Stimulated activated CD4-positive, alpha-beta T cell treated with anti-CD3 and anti-CD28 coated beads, Interleukin-2, amount 100 ng/mL, for 48 hours (primary cell): ENCODE measurements around the gene ARHGEF5.
"Not testable (repeated sequence)": the region's sequence is repeated elsewhere in the genome, so short reads cannot be mapped to it uniquely, and the experiment has no call there.

Experiments
- DNase-seq, 2 donors: peaks; one replicate each; pipeline ENCODE4 v3.0.0-alpha.2; 2020

Gene ARHGEF5

GRCh38 chr7:144355176-144355822, at the start of gene ARHGEF5:
Gene ARHGEF5, plus strand, starts transcription at chr7:144355402. Its CDS starts 7,268 bp downstream, at chr7:144362670.
- not testable (repeated sequence) for DNase-seq

GRCh38 chr7:144309702-144310101, 45.5 kb upstream of the ARHGEF5 start:
- not testable (repeated sequence) for DNase-seq

GRCh38 chr7:144311218-144311617, 44.0 kb upstream of the ARHGEF5 start:
- not testable (repeated sequence) for DNase-seq

GRCh38 chr7:144311872-144312469, 43.2 kb upstream of the ARHGEF5 start, which contains the start of gene OR2A1:
Gene OR2A1, plus strand, starts transcription at chr7:144312419. Its CDS starts 5,706 bp downstream, at chr7:144318125.
- DNase-seq, result not testable (repeated sequence)

- DNase-seq, result not testable (repeated sequence)
Observed at GRCh38 chr7:144317537-144317936, 37.7 kb upstream of the ARHGEF5 start.

- not testable (repeated sequence) for DNase-seq
Observed at GRCh38 chr7:144319547-144319946, 35.7 kb upstream of the ARHGEF5 start.

GRCh38 chr7:144321677-144322206, 33.5 kb upstream of the ARHGEF5 start:
- not testable (repeated sequence) for DNase-seq

- DNase-seq, result not testable (repeated sequence)
Observed at GRCh38 chr7:144323359-144323758, 31.8 kb upstream of the ARHGEF5 start.

GRCh38 chr7:144325868-144326267, 29.3 kb upstream of the ARHGEF5 start:
- not testable (repeated sequence) for DNase-seq

- DNase-seq, result not testable (repeated sequence)
Observed at GRCh38 chr7:144330044-144330443, 25.2 kb upstream of the ARHGEF5 start.

- DNase-seq, result not testable (repeated sequence)
Observed at GRCh38 chr7:144331221-144331995, 23.8 kb upstream of the ARHGEF5 start.

GRCh38 chr7:144331996-144332288, 23.3 kb upstream of the ARHGEF5 start:
- DNase-seq, result not testable (repeated sequence)

- not testable (repeated sequence) for DNase-seq
Observed at GRCh38 chr7:144348625-144349024, 6.6 kb upstream of the ARHGEF5 start.

- DNase-seq, result not testable (repeated sequence)
Observed at GRCh38 chr7:144351667-144352066, 3.5 kb upstream of the ARHGEF5 start.

GRCh38 chr7:144356185-144356584, 983 bp downstream of the ARHGEF5 start:
- DNase-seq, result not testable (repeated sequence)

GRCh38 chr7:144356860-144357259, 1.7 kb downstream of the ARHGEF5 start:
- DNase-seq, result not testable (repeated sequence)

GRCh38 chr7:144362061-144362460, 6.9 kb downstream of the ARHGEF5 start:
- DNase-seq, result not testable (repeated sequence)

GRCh38 chr7:144365523-144365922, 10.3 kb downstream of the ARHGEF5 start:
- not testable (repeated sequence) for DNase-seq

GRCh38 chr7:144367250-144367649, 12.0 kb downstream of the ARHGEF5 start:
- DNase-seq, result not testable (repeated sequence)

- DNase-seq, result not testable (repeated sequence)
Observed at GRCh38 chr7:144369221-144369620, 14.0 kb downstream of the ARHGEF5 start.

- no peak for DNase-seq
Observed at GRCh38 chr7:144378651-144379050, 23.4 kb downstream of the ARHGEF5 start.

GRCh38 chr7:144379776-144380384, 24.7 kb downstream of the ARHGEF5 start:
- DNase-seq, result no peak

GRCh38 chr7:144384071-144384470, 28.9 kb downstream of the ARHGEF5 start:
- DNase-seq, result no peak
